H1 (cell line): Measurements from ENCODE around the gene SMARCA4. TPM values are rescaled to one million over a fixed set of nuclear protein-coding genes. Genes with fewer than 3 reads are reported as not detected.

Experiments used
- CTCF ChIA-PET: fragments of 300-600 bp; sonication (Branson Sonifier 250); formaldehyde crosslinking; loops from one replicate; lab custom pipeline; 2021; ENCODE audit not compliant: partially characterized antibody; lab: Charles Lee
- POLR2A ChIA-PET: fragments of 300-600 bp; sonication (Branson Sonifier 250); formaldehyde crosslinking; loops from one replicate; lab custom pipeline; 2021; ENCODE audit warnings: inconsistent platforms; ENCODE audit not compliant: partially characterized antibody; lab: Charles Lee
- DNase-seq, 2 experiments: peaks; one replicate each; pipeline versions ENCODE4 v3.0.0 to v3.0.0-alpha.2; 2010 to 2022; ENCODE audit warnings: low spot score in 2 of 2, low read depth in 1 of 2, mixed read lengths in 1 of 2
- FAIRE-seq: peaks from 2 replicates; lab custom pipeline; 2011; peaks lifted over from hg19 to GRCh38; lab: Jason Lieb, UNC
- H2AFZ ChIP-seq: 2 replicates; pipeline ENCODE4 v1.8.1; 2012; ENCODE audit warnings: low read length, inconsistent platforms
- H2AK5ac ChIP-seq: 2 replicates; pipeline ENCODE4 v1.6.1; 2013; ENCODE audit warnings: low read depth, low read length
- H2BK120ac ChIP-seq: replicated peaks from 2 replicates; pipeline ENCODE3; 2013; ENCODE audit warnings: low read depth, low read length, inconsistent platforms
- H2BK12ac ChIP-seq: 2 replicates; pipeline ENCODE4 v1.6.1; 2013; ENCODE audit warnings: low read depth, low read length
- H2BK15ac ChIP-seq: 2 replicates; pipeline ENCODE4 v1.6.1; 2013; ENCODE audit warnings: low read length
- H2BK20ac ChIP-seq: 2 replicates; pipeline ENCODE4 v1.6.1; 2013; ENCODE audit warnings: low read length
- H2BK5ac ChIP-seq: 2 replicates; pipeline ENCODE4 v1.6.1; 2013; ENCODE audit warnings: low read depth, low read length
- H3K14ac ChIP-seq: 2 replicates; pipeline ENCODE4 v1.6.1; 2013; ENCODE audit warnings: inconsistent platforms; ENCODE audit not compliant: insufficient read length
- H3K18ac ChIP-seq: 2 replicates; pipeline ENCODE4 v1.6.1; 2013; ENCODE audit warnings: low read length; ENCODE audit errors: extremely low read depth
- H3K23ac ChIP-seq: 2 replicates; pipeline ENCODE4 v1.6.1; 2013; ENCODE audit warnings: inconsistent platforms; ENCODE audit not compliant: insufficient read length
- H3K23me2 ChIP-seq: 2 replicates; pipeline ENCODE4 v1.6.1; 2013; ENCODE audit warnings: low read depth, low read length
- H3K27ac ChIP-seq: 2 replicates; pipeline ENCODE4 v1.6.1; 2011; ENCODE audit warnings: low read depth, low read length, inconsistent platforms
- H3K27me3 ChIP-seq, 4 experiments: replicated peaks in 1 of 4; 1 replicate in 1 of 4; 2 replicates in 3 of 4; pipeline versions ENCODE4 v1.6.1 to v1.8.1; 2011 to 2013; ENCODE audit warnings: low read length in 3 of 4, mild to moderate bottlenecking in 3 of 4, inconsistent platforms in 2 of 4, mixed read lengths in 2 of 4, moderate library complexity in 1 of 4; ENCODE audit not compliant: control insufficient read depth in 3 of 4, insufficient read depth in 3 of 4; ENCODE audit errors: extremely low read depth in 1 of 4
- H3K36me3 ChIP-seq, 4 experiments: 2 replicates each; pipeline versions ENCODE4 v1.6.1 to v1.8.1; 2011 to 2013; ENCODE audit warnings: mild to moderate bottlenecking in 4 of 4, low read length in 3 of 4, moderate library complexity in 2 of 4, control low read depth in 1 of 4, inconsistent platforms in 1 of 4; ENCODE audit not compliant: insufficient read depth in 4 of 4, control insufficient read depth in 2 of 4
- H3K4ac ChIP-seq: replicated peaks from 2 replicates; pipeline ENCODE3; 2013; ENCODE audit warnings: low read length, low read depth, mixed read lengths, inconsistent platforms; ENCODE audit not compliant: insufficient read length
- H3K4me1 ChIP-seq, 4 experiments: replicated peaks in 1 of 4; 1 replicate in 1 of 4; 2 replicates in 3 of 4; pipeline versions ENCODE4 v1.6.1 to v1.8.1; 2011 to 2013; ENCODE audit warnings: low read length in 3 of 4, inconsistent platforms in 2 of 4, mixed read lengths in 1 of 4; ENCODE audit not compliant: insufficient read depth in 4 of 4, control insufficient read depth in 3 of 4
- H3K4me2 ChIP-seq, 2 experiments: 2 replicates each; pipeline versions ENCODE4 v1.6.1 to v1.8.1; 2011 to 2013; ENCODE audit warnings: low read depth in 2 of 2, low read length in 2 of 2, control low read depth in 1 of 2, inconsistent platforms in 1 of 2, mild to moderate bottlenecking in 1 of 2; ENCODE audit not compliant: insufficient read depth in 1 of 2
- H3K4me3 ChIP-seq, 4 experiments: fragments of 200-600, 300-600 bp in 1 of 4; sonication (generic), shearing (Covaris generic), sonication (Bioruptor Twin) in 1 of 4; 2 replicates each; pipeline versions ENCODE4 v1.5.1 to v1.8.1; 2011 to 2016; ENCODE audit warnings: low read length in 4 of 4, low read depth in 3 of 4, control low read depth in 2 of 4, inconsistent platforms in 2 of 4, mild to moderate bottlenecking in 2 of 4, mixed read lengths in 1 of 4, moderate library complexity in 1 of 4; ENCODE audit not compliant: insufficient read depth in 2 of 4; ENCODE audit errors: extremely low read depth in 1 of 4
- H3K56ac ChIP-seq: replicated peaks from 2 replicates; pipeline ENCODE3; 2013; ENCODE audit warnings: low read depth, mild to moderate bottlenecking, mixed read lengths, low read length, inconsistent platforms; ENCODE audit not compliant: insufficient read length
- H3K79me1 ChIP-seq: 2 replicates; pipeline ENCODE4 v1.6.1; 2013; ENCODE audit warnings: low read depth, low read length, control low read depth
- H3K79me2 ChIP-seq, 2 experiments: 2 replicates each; pipeline versions ENCODE4 v1.6.1 to v1.8.1; 2012 to 2013; ENCODE audit warnings: low read length in 2 of 2, mild to moderate bottlenecking in 2 of 2, inconsistent platforms in 1 of 2; ENCODE audit not compliant: insufficient read depth in 2 of 2, control insufficient read depth in 1 of 2
- H3K9ac ChIP-seq, 4 experiments: replicated peaks in 1 of 4; 1 replicate in 1 of 4; 2 replicates in 3 of 4; pipeline versions ENCODE4 v1.6.1 to v1.8.1; 2011 to 2013; ENCODE audit warnings: low read depth in 3 of 4, low read length in 3 of 4, control low read depth in 2 of 4, mild to moderate bottlenecking in 2 of 4, moderate library complexity in 2 of 4, inconsistent platforms in 1 of 4; ENCODE audit errors: extremely low read depth in 1 of 4
- H3K9me3 ChIP-seq, 2 experiments: 2 replicates each; pipeline versions ENCODE4 v1.6.1 to v1.8.1; 2012 to 2013; ENCODE audit warnings: mild to moderate bottlenecking in 2 of 2, moderate library complexity in 2 of 2, control low read depth in 1 of 2, inconsistent platforms in 1 of 2, low read depth in 1 of 2, low read length in 1 of 2, mixed read lengths in 1 of 2; ENCODE audit not compliant: insufficient read depth in 2 of 2
- H4K20me1 ChIP-seq, 2 experiments: replicated peaks in 1 of 2; 2 replicates each; pipeline versions ENCODE3 to v1.8.1; 2011 to 2013; ENCODE audit warnings: inconsistent platforms in 2 of 2, low read length in 2 of 2, mild to moderate bottlenecking in 1 of 2; ENCODE audit not compliant: insufficient read depth in 2 of 2, control insufficient read depth in 1 of 2
- H4K5ac ChIP-seq: 2 replicates; pipeline ENCODE4 v1.6.1; 2013; ENCODE audit warnings: low read length, low read depth, mixed read lengths, inconsistent platforms; ENCODE audit not compliant: insufficient read length
- H4K8ac ChIP-seq: 2 replicates; pipeline ENCODE4 v1.8.0; 2013; ENCODE audit warnings: mild to moderate bottlenecking, moderate library complexity, low read length, inconsistent platforms; ENCODE audit not compliant: insufficient read depth; ENCODE audit errors: extremely low read depth
- H4K91ac ChIP-seq: replicated peaks from 2 replicates; pipeline ENCODE3; 2013; ENCODE audit warnings: low read length, mixed read lengths, inconsistent platforms; ENCODE audit not compliant: insufficient read length
- BACH1 ChIP-seq: IDR thresholded peaks from 2 replicates; pipeline ENCODE4 v1.6.1; 2012; ENCODE audit warnings: low read length, improper control_type of control experiment
- CBX5 ChIP-seq: fragments of 300-800, 300-1000 bp; sonication (generic); IDR thresholded peaks from 2 replicates; pipeline ENCODE4 v1.7.1; 2016; ENCODE audit warnings: antibody characterized with exemption, low read length, low read depth
- GTF2F1 ChIP-seq: IDR thresholded peaks from 2 replicates; pipeline ENCODE4 v1.6.1; 2012; ENCODE audit warnings: low read depth, low read length, improper control_type of control experiment, borderline replicate concordance
- MAFK ChIP-seq: IDR thresholded peaks from 2 replicates; pipeline ENCODE4 v1.6.1; 2012; ENCODE audit warnings: low read depth, mild to moderate bottlenecking, improper control_type of control experiment, low read length
- MAX ChIP-seq: IDR thresholded peaks from 2 replicates; pipeline ENCODE4 v1.6.1; 2012; ENCODE audit warnings: inconsistent platforms
- SP1 ChIP-seq: IDR thresholded peaks from 2 replicates; pipeline ENCODE4 v1.6.1; 2011; ENCODE audit warnings: low read depth, low read length
- SP2 ChIP-seq: IDR thresholded peaks from 2 replicates; pipeline ENCODE4 v1.6.1; 2012; ENCODE audit warnings: mild to moderate bottlenecking, low read length, inconsistent platforms
- TAF7 ChIP-seq: optimal IDR thresholded peaks from 2 replicates; pipeline ENCODE3; 2011; ENCODE audit warnings: low read depth, mild to moderate bottlenecking, inconsistent platforms, low read length, moderate library complexity, borderline replicate concordance
- TBP ChIP-seq: IDR thresholded peaks from 2 replicates; pipeline ENCODE4 v1.6.1; 2011; ENCODE audit warnings: low read depth, low read length, improper control_type of control experiment
- TEAD4 ChIP-seq: IDR thresholded peaks from 2 replicates; pipeline ENCODE4 v1.6.1; 2012; ENCODE audit warnings: low read depth, low read length, inconsistent platforms, mixed read lengths
- WGBS, 2 experiments: shearing (Covaris generic) in 1 of 2; methylation state at CpG; one replicate each; pipeline versions ENCODE4 v1.1.6 to v1.1.7; 2013 to 2015; ENCODE audit warnings: low lambda C conversion rate in 2 of 2, mixed read lengths in 2 of 2, inconsistent platforms in 1 of 2, low coverage in 1 of 2, missing lambda C conversion rate in 1 of 2; ENCODE audit not compliant: insufficient replicate concordance in 2 of 2, insufficient coverage in 1 of 2, insufficient read length in 1 of 2; ENCODE audit errors: extremely low coverage in 1 of 2, missing lambda C conversion rate in 1 of 2; 5-methylcytosine and 5-hydroxymethylcytosine counted together
- polyA plus RNA-seq, 7 experiments: library from polyadenylated mRNA; depleted of rRNA in 3 of 7; stranded (reverse) in 5 of 7; unstranded in 2 of 7; fragments of >200 nt in 5 of 7; fragments of 200-250 nt in 2 of 7; gene quantifications; 1 replicate in 5 of 7; 2 replicates in 1 of 7; 4 replicates in 1 of 7; pipeline versions ENCODE4 v1.2.1 to v1.2.3, GENCODE V29; 2011 to 2013; ENCODE audit warnings: missing spikeins in 2 of 7, mixed read lengths in 2 of 7
- total RNA-seq: library from RNA; stranded (reverse); fragmentation: NEBNext Ultra II Directional; extraction: Animal tissue kit (Norgen Biotek cat#: 25700); gene quantifications from 2 replicates; pipeline ENCODE4 v1.2.1, GENCODE V29; 2021

The SMARCA4 gene
- total and polyA plus RNA-seq, 2 of the 8 experiments (the other 6 are each of a cell fraction or from before 2014, with no cell fraction given), result 86.4 to 263 TPM

- Histone ChIP-seq H3K14ac (no peak overlapping the region), H3K79me2 (no peaks in the 10 kb centered on the region), H3K9me3 (no peaks in the 10 kb centered on the region), H3K4me3 (no peak overlapping the region), H2BK20ac (0 out of 2 replicates have a peak overlapping the region, but pooled peaks have one; percentile 48), H3K4me1 (peaks cover 0 to 3% (median under 1%) of the 10 kb centered on the region in 4 experiments; a peak in 1 of 7 replicates), H2AK5ac (no peak overlapping the region), H3K23ac (no peak overlapping the region), H3K4me2 (no peak overlapping the region), H3K23me2 (no peaks in the 10 kb centered on the region), H2BK15ac (no peak overlapping the region), H3K79me1 (no peaks in the 10 kb centered on the region; the same call in 1 of the 2 replicates), H4K20me1 (peaks cover 0 to 1% of the 10 kb centered on the region in 2 experiments), H3K27me3 (no peaks in the 10 kb centered on the region), H4K5ac (no peak overlapping the region), H3K4ac (no peak overlapping the region), H2BK120ac (no peak overlapping the region), H3K9ac (no peak overlapping the region), H3K27ac (no peak overlapping the region), H3K18ac (no peak overlapping the region), H4K91ac (no peak overlapping the region), H4K8ac (no peak overlapping the region), H2BK5ac (no peak overlapping the region), H2AFZ (no peak overlapping the region), H2BK12ac (no peak overlapping the region), H3K36me3 (peaks cover 8 to 39% (median 22%) of the 10 kb centered on the region in 4 experiments; a peak in 6 of 8 replicates), H3K56ac (no peak overlapping the region)
- 88% methylated on average over 10 of the region's 10 CpGs; no CpG with 5 or more reads in 1 of the 2 experiments for WGBS, 2 experiments
- TF ChIP-seq GTF2F1 (no peak), TAF7 (no peak), CBX5 (no peak), BACH1 (peak; percentile 99), TEAD4 (no peak), MAFK (peak; percentile 100), TBP (no peak), SP2 (no peak), MAX (no peak), SP1 (no peak)
- CTCF ChIA-PET, result interaction anchor here (0.6 to 2.4 kb wide), 5 partner anchors 10 to 176 kb away, joined by 3 to 8 read pairs (median 3); no protein-coding TSS in a partner anchor
- POLR2A ChIA-PET, result interaction anchor here (0.7 to 3.7 kb wide), 3 partner anchors 24 to 98 kb away, joined by 3 to 16 read pairs (median 3); partner anchors contain the start of gene LDLR
- no peak for DNase-seq
- no peak for FAIRE-seq
These were observed 104.0 kb downstream of the SMARCA4 start for GRCh38 chr19:11064831-11065303.
